Keratinocyte (primary cell): Measurements from ENCODE around the gene PIP4K2A.

Experiments used
- EZH2 ChIP-seq: IDR thresholded peaks from one replicate; pipeline ENCODE4 v1.6.1; 2012; ENCODE audit warnings: inconsistent platforms, mild to moderate bottlenecking, low read length, moderate library complexity
- TF ChIP-seq, protein P1 (sequence below), 3 experiments: IDR thresholded peaks in 1 of 3; conservative IDR thresholded peaks in 1 of 3; optimal IDR thresholded peaks in 1 of 3; 2 replicates in 2 of 3; 3 replicates in 1 of 3; pipeline versions ENCODE3 to v1.5.1; 2011; ENCODE audit warnings: low read length in 3 of 3, mild to moderate bottlenecking in 3 of 3, moderate library complexity in 2 of 3, control low read depth in 1 of 3, inconsistent platforms in 1 of 3; ENCODE audit not compliant: insufficient read depth in 2 of 3; ENCODE audit errors: extremely low read depth in 1 of 3

DNA sequence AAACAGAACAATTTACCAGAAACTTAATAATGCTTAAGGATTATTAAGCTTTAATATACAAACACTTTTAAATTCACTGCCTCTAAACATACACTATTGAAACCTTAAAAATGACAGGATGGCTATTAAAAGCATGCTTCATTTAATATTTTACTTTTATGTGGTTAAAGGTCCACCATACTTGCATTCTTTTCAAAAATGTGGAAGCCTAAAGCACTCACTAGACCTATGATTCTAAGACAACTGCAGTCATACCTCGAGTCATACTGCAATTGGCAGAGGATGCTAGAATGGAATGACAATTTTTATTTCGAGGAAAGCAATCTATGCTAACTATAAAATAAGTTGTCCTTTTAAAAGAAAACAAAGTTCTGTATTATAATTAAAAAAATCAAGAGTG lies 85.3 kb downstream of the PIP4K2A start:
- TF ChIP-seq, protein P1, sequence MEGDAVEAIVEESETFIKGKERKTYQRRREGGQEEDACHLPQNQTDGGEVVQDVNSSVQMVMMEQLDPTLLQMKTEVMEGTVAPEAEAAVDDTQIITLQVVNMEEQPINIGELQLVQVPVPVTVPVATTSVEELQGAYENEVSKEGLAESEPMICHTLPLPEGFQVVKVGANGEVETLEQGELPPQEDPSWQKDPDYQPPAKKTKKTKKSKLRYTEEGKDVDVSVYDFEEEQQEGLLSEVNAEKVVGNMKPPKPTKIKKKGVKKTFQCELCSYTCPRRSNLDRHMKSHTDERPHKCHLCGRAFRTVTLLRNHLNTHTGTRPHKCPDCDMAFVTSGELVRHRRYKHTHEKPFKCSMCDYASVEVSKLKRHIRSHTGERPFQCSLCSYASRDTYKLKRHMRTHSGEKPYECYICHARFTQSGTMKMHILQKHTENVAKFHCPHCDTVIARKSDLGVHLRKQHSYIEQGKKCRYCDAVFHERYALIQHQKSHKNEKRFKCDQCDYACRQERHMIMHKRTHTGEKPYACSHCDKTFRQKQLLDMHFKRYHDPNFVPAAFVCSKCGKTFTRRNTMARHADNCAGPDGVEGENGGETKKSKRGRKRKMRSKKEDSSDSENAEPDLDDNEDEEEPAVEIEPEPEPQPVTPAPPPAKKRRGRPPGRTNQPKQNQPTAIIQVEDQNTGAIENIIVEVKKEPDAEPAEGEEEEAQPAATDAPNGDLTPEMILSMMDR (optimal IDR thresholded peaks at IDR 0.05 in 1 of 3, IDR thresholded peaks at IDR 0.05 in 1 of 3, conservative IDR thresholded peaks at IDR 0.05 in 1 of 3; ENCODE audit: extremely low read depth in 1 of 3, insufficient read depth in 2 of 3, low read length in 3 of 3), result no peak
- TF ChIP-seq EZH2, result no peak
